IPS DF 4.7 (cell line): ENCODE measurements around the gene CPN2.

ENCODE experiments used
- DNase-seq: peaks from one replicate; pipeline ENCODE4 v3.0.0-alpha.2; 2013; ENCODE audit warnings: low spot score; ENCODE audit errors: extremely low read depth

CPN2 gene, protein sequence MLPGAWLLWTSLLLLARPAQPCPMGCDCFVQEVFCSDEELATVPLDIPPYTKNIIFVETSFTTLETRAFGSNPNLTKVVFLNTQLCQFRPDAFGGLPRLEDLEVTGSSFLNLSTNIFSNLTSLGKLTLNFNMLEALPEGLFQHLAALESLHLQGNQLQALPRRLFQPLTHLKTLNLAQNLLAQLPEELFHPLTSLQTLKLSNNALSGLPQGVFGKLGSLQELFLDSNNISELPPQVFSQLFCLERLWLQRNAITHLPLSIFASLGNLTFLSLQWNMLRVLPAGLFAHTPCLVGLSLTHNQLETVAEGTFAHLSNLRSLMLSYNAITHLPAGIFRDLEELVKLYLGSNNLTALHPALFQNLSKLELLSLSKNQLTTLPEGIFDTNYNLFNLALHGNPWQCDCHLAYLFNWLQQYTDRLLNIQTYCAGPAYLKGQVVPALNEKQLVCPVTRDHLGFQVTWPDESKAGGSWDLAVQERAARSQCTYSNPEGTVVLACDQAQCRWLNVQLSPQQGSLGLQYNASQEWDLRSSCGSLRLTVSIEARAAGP

DNA sequence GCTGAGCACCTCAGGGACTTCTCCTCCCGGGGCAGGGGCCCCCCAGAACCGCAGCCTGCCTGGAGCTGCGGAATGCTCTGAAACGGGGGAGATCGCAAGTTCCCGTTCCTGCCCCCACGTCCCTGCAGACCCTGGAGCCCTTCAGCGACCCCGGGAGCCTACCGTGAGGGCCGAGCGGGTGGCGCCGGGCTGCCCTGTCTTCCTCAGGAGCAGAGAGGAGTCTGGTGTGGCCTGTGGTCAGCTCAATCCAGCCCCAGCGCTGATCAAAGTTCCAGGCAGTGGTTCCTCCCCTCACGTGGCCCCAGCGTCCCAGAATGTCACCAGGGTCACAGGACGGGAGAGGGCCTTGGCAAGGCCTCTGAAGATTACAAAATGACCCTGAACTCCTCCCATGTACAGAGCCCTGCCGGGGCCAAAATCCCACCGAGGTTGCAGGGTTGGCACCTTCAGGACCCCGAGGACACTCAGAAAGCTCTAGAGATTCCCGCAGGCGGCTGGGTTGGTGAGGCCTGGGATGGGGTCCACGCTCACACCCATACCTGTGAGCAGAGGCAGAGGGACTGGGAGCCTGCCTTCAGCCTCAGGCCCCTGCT is at the start of gene CPN2:
Gene CPN2, minus strand, starts transcription at position 249 of the 593 bp plus-strand sequence. CDS start 8,626 bp downstream, outside the sequence.
- no peak for DNase-seq

DNA sequence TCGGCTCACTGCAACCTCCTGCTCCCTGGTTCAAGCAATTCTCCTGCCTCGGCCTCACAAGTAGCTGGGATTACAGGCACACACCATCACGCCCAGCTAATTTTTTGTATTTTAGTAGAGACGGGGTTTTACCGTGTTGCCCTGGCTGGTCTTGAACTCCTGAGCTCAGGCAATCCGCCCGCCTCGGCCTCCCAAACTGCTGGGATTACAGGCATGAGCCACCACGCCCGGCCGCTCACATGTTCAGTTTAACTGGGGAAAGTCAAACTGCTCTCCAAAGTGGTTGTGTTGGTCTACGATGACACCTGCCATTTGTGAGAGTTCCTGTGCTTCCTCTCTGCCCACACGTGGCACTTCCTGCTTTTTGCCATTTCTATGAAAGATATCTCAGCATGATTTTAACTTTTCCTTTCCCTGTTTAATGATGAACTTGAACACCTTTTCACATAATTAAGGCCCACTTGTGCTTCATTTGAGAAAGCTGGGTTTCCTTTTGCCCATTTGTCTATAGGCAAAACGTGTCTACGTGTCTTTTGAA is 48.8 kb upstream of the CPN2 start:
- DNase-seq: no peak

DNA sequence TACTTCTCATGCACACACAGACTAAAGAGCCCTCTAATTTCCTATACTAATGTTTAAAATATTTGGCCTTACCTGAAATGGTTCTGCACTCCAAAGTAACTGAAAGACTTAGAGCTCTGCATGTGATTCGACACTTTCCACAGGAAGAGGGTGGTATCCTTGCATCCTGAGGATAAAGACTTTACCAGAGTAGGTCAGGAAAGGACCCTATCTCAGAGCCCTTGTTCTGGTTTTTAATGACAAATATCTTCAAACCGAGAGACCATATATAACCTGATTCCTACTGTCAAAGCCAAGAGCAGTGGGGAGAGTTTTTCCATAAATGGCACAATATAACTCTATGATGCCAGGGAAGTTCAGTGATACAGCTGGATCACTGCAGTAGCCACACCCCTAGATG is 48.0 kb upstream of the CPN2 start, which contains the start of gene GP5:
Gene GP5, minus strand, starts transcription at position 101 of the 400 bp plus-strand sequence. CDS start 984 bp downstream, outside the sequence.
- no peak for DNase-seq

DNA sequence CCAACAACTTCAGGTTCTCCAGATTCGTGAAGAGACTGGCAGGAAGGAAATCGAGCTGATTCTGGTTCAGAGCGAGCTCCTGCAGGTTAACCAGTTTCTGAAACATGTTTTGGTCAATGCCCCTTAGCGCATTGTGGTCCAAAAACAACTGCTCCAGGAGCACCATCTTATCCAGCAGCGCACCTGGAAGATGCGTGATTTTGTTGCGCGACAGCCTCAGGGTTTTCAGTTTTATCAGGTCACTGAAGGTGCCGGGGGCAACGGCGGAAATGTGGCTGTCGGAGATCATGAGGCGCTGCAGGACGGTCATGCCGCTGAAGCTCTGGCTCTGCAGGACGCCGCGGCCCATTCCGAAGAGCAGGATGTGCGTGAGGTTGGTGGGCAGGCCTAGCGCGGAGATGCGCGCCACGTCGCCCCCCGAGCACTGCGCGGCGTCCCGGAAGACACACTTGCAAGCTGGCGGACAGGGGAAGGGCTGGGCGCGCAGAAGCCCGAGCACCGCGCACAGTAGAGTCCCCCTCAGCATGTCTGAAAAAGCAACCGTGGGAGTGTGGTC is 46.7 kb upstream of the CPN2 start:
- no peak for DNase-seq

DNA sequence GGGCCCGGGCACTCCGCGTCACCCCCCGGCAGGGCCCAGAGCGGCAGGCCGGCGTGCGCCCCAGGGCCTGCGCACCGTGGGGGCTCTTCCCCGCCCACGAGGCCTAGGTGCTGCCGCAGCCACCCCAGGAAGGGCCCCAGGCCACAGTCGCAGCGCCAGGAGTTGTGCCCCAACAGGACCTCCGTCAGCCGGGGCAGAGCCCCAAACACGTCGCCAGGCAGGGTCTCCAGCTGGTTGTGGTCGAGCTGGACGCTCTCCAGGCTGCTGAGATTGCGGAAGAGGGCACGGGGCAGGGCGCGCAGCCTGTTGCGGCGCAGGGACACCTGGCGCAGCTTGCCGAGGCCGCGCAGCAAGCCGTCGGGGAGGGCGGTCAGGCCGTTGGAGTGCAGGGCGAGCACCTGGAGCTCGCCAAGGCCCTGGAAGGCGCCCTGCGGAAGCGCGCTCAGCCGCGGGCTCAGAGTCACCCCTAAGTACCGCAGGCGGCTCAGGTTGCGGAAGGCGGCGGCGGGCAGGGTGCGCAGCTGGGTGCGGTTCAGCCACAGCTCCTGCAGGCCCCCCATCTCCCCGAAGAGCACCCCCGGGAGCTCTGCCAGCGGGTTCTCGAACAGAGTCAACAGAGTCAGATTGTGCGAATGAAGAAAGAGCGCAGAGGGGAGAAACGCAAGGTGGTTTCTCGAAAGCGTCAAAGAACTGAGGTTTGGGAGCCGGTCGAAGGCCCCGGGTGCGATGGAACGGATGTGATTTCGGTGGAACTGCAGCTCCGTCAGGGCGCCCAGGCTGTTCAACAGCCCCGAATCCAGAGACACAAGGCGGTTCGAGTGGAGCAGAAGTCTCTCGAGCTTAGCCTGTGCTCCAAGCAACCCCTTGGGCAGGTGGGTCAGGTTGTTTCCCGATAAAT is 46.0 kb upstream of the CPN2 start:
- no peak for DNase-seq

DNA sequence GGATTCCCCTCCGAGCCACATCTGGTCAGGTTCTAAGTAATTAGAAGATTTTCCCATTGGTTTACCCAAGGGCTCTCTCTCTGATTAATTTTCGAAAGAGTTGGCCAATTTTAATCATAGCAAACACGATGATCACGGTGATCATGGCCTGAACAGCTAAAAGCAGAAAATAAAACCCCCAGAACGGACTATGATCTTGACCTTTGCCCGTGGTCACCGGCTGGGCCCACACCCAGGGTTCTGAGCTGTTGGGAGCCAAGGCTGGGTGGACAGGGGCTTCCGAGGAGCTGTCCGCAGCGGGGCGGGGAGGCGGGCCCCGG is 45.4 kb upstream of the CPN2 start:
- no peak for DNase-seq

DNA sequence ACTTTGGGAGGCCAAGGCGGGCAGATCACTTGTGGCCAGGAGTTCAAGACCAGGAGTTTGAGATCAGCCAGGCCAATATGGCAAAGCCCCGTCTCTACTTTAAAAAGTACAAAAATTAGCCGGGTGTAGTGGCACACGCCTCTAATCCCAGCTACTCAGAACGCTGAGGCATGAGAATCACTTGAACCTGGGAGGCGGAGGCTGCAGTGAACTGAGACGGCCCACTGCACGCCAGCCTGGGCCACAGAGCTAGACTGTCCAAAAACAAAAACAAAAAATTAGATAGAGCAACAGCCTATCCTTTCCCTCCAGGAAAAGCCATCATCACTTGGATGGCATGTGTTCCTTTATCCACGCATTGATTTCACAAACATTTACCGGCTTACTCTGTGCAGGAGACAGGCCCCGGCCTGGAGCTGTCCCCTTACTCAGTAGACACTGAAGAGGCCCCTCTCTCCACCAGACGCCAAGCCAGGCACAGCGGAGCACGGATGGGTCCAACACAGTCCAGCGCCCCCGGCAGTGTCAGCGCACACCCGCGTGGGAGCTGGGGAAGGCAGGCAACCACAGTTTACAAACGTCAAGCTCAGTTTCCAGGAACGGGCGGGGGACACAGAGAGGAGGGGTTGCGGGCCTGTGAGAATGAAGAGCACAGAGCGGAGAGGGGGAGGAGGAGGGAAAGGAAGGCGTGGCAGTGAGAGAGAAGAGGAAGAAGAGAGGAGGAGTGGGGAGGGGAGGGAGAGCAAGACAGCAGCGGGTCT is 44.8 kb upstream of the CPN2 start:
- DNase-seq: no peak

DNA sequence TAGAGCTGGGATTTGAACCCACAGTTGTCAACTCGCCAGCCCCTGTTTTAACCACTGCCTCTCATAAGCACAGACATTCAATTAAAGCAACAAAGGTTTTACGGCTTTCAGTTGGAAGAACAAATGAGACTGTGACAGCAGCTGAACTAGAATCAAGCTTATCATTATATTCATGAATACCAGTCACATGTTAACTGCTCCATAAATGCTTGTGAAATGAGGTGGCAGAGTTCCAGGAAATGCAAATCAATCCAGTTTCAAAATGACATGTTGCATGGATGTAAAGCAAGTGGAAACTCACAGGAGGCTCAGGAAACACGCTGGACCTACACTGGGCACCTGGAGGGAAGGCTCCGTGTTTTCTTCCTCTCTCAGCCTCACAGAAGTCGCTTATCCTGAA is 44.1 kb upstream of the CPN2 start:
- no peak for DNase-seq

DNA sequence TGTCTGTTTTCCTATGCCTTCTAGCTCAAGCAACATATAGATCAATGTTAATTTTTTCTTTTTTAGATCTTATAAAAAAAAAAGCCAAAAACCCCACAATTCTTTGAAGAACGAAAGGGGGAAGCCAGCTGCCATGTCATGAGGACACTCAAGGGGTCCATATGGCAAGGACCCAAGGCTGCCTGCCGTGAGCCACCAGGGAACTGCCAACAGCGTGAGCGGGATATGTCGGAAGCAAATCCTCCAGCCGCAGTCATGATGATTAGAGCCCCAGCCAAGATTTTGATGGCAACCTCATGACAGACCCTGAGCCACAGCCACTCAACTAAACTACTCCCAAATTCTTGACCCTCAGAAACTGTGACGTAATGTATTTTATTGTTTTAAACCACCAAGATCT is 41.4 kb upstream of the CPN2 start:
- no peak for DNase-seq

DNA sequence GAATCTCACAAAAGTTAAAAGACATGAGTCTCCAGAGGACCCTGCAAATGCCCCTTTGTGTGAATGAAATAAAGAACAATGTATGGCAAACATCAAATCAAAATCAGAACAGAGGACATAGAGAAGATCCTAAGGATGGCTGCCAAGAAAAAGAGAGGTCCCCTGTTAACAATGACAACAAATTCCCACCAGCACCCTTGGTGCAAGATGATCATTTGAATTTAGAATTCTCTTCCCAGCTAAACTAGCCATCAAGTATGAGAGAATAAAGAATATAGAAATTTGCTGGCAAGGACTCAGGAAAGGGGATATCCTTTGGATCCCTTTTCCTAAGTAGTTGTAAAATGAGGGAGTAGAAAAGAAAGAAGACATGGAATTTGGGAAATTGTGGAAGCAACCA is 39.7 kb upstream of the CPN2 start:
- DNase-seq: no peak

DNA sequence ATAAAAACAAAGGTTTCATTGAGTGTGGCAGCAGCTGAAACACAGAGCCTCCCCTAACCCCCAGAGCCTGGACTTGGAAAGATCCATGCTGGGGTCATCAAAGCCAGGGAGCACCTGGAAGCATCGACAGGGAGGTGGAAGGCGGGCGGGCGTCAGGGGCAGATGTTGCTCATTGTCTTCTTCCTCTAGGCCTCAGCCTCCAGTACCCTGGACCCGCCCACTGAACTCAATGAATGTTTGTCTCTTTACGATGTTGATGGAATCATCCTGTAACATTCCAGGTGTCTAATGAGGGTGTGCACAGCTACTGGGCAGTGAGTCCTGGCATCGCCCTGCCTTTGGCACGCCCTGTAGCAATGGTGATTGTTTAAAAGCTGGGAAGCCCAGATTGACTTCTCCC is 38.1 kb upstream of the CPN2 start:
- no peak for DNase-seq

DNA sequence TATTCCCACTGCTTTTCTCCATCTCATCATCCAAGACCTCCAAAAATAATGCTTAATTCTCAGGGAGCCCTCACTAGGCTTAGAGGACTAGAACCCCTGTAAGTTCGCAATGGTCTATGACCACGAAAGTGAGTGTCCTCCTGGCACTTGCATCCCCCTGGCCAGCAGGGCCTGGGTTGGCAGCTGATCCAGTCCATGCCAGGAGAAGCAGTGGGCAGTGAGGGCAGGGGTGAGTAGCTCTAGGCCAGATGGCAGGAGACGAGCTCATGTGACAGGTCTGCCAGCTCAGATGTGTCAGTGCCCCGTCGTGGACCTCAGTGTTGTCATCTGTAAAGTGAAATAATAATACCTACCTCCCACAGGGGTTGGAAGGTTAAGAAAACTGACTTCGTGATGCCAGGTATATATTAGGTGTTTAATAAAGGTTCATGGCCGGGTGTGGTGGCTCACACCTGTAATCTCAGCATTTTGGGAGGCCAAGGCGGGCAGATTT is 36.8 kb upstream of the CPN2 start:
- DNase-seq: no peak

DNA sequence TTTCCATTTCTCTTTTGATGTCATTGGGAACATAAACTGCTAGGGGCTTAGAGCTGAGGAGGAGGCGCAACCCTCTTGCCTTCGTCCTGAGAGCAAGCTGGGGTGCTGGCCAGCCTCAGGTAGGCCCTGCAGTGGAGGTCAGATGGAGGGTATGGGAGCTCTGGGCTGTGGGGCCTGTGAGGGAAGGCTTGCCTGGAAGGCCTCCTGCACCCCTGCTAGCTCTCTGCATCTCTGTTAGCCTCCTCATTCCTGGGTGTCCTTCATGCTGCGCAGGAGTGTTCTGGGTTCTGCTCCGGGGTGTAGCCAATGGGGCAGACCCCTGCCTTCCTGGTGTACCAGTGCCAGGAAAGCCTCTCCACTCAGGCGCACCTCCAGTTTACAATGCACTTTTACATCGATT is 36.1 kb upstream of the CPN2 start:
- no peak for DNase-seq

DNA sequence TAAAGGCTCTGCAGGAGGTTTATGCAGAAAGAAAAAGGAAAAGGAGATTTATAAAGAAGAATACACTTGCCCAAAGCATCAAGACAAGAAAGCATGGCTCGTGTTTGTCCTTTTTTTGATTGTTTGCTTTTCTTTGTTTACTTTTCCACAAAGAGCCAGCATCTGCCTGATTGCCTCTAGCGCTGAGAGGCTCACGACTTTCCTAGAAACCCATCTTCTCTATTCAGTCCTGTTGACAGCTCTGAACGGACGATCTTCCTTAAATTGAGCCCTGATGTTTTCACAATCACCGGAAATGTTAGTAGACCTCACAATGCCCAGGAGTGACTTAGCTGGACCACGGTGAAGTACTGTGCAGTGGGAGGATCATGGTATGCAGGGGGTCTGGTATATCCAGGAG is 35.5 kb upstream of the CPN2 start:
- no peak for DNase-seq

DNA sequence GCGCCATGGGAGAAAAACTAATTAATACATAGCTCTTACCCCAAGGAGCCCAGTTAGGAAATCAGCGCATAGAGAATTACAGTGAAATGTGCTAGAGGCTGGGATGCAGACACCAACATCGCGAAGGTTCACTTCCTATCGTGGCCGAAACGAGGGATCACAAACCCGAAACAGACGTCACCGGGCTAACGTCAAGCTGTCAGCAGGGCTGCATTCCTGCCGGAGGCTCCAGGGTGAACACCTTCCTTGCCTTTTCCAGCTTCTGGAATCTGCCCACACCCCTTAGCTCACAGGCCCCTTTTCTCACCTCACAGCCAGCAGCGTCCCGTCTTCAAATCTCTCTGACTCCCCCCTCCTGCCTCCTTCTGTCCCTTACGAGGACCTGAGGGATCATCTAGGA is 34.9 kb upstream of the CPN2 start:
- DNase-seq: no peak

DNA sequence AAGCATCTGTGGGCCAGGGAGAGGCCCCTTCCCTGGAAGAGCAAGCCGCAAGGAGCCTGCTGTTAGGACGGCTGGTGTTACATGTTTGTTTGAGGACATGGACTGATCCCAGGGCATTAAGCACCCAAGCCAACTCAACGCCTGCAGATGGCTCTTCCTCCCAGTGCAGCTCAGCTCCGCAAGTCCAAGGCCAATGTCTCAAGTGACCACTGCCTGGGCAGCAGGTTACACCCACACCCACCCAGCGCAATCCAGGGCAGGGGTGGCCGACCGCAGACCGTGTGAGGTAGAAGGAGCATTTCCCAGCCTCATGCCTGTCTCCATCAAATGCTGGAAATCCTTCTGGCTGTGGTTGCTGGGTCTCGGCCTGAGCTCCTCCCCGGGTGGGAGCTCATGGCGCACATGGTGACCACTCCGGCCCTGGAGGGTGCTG is 33.5 kb upstream of the CPN2 start:
- DNase-seq: no peak

DNA sequence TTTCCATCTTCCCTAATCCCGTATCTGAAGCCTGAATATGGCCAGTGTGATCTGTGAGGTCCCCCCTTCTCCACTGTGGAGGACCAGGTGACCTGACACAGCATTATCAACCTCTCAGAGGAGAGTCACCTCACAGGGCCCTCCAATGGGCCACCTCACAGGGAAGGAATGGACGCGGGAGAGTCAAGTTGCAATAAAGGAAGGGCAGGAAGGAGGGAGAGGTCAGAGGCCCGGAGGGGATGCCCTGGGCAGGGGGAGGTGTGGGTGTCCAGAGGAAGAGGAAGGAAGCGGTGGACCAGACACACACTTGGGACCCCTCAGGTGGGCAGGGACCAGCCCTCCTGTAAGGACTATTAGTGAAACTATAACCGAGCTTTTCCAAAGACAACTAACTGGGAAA is 33.0 kb upstream of the CPN2 start:
- DNase-seq: no peak

DNA sequence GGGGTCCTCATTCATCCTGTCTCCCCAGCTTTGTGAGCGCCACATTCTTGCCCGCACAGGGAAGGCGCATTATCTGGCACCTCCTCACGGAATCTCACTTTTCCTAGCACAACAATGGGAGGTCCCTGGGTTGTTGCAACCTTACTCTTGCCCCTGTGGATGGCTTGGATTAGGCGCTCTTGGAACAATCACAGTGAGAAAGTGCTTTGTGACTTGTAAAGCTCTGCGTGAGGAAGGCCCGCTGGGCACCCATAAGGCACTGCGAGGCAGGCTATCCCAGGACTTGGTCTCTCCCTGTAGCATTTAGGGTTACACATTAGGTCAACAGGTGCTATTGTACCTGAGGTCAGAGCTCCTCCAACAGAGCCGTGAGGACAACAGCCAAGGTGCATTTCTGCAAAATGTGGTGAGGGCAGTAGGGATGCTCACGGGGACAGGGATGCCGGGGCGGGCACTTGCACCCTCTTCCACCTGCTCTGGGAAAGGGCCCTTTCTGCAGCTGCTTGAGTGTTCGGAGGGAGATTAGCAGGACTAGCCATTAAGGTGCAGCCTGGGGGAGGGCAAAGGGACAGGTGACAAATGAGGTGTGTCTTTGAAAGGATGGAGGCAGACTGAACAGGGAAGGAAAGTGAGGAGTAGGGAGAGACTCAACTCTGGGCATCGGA is 32.3 kb upstream of the CPN2 start:
- DNase-seq: no peak

DNA sequence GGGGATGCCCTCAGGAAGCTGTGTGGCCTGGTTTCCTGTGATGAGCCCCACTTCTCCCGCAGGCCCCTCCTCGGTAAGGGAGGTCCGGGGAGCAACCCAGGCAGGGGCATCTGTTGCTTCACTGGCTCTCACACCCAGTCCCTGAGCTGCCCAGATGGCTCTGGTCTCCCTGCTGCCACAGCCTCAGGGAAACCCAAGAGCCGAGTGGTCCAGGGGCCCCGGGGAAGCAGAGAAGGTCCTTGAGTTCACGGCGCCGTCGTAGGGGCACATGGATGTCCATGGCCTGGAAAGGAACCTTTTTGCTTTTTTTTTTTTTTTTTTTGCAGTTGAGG is 31.7 kb upstream of the CPN2 start:
- DNase-seq: no peak
